ENCODE measurements around the gene COMTD1.

DNA sequence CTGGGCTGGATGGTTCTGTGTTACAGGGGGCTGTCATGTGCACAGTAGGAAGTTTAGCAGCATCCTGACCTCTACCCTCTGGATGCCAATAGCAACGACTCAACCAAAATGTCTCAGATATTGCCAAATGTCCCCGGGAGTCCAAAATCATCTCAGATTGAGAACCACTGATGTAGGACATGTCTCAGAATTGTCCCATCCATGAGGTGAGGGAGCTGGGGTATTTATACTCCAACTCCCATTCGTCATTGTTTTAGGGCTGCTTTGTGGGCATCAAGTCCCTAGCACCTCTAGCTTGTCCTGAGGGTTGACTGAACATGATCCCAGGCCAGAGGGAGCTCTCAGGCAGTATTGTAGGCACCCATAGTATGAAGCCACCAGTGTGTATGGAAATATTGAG lies 25.2 kb upstream of the COMTD1 start:
- TF ChIP-seq, protein P1, sequence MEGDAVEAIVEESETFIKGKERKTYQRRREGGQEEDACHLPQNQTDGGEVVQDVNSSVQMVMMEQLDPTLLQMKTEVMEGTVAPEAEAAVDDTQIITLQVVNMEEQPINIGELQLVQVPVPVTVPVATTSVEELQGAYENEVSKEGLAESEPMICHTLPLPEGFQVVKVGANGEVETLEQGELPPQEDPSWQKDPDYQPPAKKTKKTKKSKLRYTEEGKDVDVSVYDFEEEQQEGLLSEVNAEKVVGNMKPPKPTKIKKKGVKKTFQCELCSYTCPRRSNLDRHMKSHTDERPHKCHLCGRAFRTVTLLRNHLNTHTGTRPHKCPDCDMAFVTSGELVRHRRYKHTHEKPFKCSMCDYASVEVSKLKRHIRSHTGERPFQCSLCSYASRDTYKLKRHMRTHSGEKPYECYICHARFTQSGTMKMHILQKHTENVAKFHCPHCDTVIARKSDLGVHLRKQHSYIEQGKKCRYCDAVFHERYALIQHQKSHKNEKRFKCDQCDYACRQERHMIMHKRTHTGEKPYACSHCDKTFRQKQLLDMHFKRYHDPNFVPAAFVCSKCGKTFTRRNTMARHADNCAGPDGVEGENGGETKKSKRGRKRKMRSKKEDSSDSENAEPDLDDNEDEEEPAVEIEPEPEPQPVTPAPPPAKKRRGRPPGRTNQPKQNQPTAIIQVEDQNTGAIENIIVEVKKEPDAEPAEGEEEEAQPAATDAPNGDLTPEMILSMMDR (IDR thresholded peaks at IDR 0.05), result no peak
- no peak for TF ChIP-seq POLR2A (IDR thresholded peaks at IDR 0.05)

All from lower leg skin (tissue), 3 donors.